PC-9 (cell line): ENCODE data around the gene SERPINA10. TPM values are rescaled to one million over a fixed set of nuclear protein-coding genes. Genes with fewer than 3 reads are reported as not detected.

ENCODE experiments used
- BruUV-seq: library from RNA; stranded (reverse); fragments of 400-500 nt; replicated peaks from 2 replicates; lab custom pipeline; 2021; lab: Mats Ljungman, UMichigan
- CTCF ChIA-PET: fragments of 300-600 bp; sonication (Branson Sonifier 250); formaldehyde crosslinking; loops from one replicate; lab custom pipeline; 2022; ENCODE audit warnings: antibody characterized with exemption; lab: Charles Lee
- POLR2A ChIA-PET: fragments of 300-600 bp; sonication (Branson Sonifier 250); formaldehyde crosslinking; loops from one replicate; lab custom pipeline; 2022; ENCODE audit warnings: antibody characterized with exemption; ENCODE audit not compliant: unreplicated experiment; lab: Charles Lee
- DNase-seq, 2 experiments: peaks; one replicate each; pipeline versions ENCODE4 v3.0.0 to v3.0.0-alpha.2; 2015 to 2022; ENCODE audit warnings: mixed read lengths in 1 of 2
- H2AFZ ChIP-seq: fragments of 200-600 bp; sonication (generic); 2 replicates; pipeline ENCODE4 v1.8.1; 2017; ENCODE audit warnings: antibody characterized with exemption
- H3F3A ChIP-seq: fragments of 200-600 bp; sonication (generic); 2 replicates; pipeline ENCODE4 v1.8.1; 2017; ENCODE audit warnings: antibody characterized with exemption, mild to moderate bottlenecking, low read depth; ENCODE audit not compliant: insufficient read depth
- H3K27ac ChIP-seq: fragments of 200-600 bp; sonication (generic); 2 replicates; pipeline ENCODE4 v1.6.1; 2016; ENCODE audit warnings: mixed run types
- H3K27me3 ChIP-seq: fragments of 200-600 bp; sonication (generic); 2 replicates; pipeline ENCODE4 v1.6.1; 2016; ENCODE audit warnings: low read depth, mixed run types; ENCODE audit not compliant: insufficient read depth
- H3K36me3 ChIP-seq: fragments of 200-600 bp; sonication (generic); 2 replicates; pipeline ENCODE4 v1.6.1; 2016; ENCODE audit warnings: low read depth, mixed run types
- H3K4me1 ChIP-seq: fragments of 200-600 bp; sonication (generic); replicated peaks from 2 replicates; pipeline ENCODE4 v1.6.1; 2016; ENCODE audit warnings: mixed run types; ENCODE audit not compliant: insufficient read depth
- H3K4me2 ChIP-seq: fragments of 200-600 bp; sonication (generic); 2 replicates; pipeline ENCODE4 v1.6.1; 2017; ENCODE audit warnings: mixed run types
- H3K4me3 ChIP-seq: fragments of 200-600 bp; sonication (generic); 2 replicates; pipeline ENCODE4 v1.6.1; 2016; ENCODE audit warnings: mixed run types
- H3K79me2 ChIP-seq: fragments of 200-600 bp; sonication (generic); 2 replicates; pipeline ENCODE4 v1.6.1; 2017; ENCODE audit warnings: low read depth, mixed run types
- H3K9me2 ChIP-seq: fragments of 200-600 bp; sonication (generic); 2 replicates; pipeline ENCODE4 v1.8.1; 2017; ENCODE audit warnings: mild to moderate bottlenecking; ENCODE audit not compliant: insufficient read depth
- H3K9me3 ChIP-seq: fragments of 200-600 bp; sonication (generic); 2 replicates; pipeline ENCODE4 v1.8.1; 2016; ENCODE audit warnings: low read depth; ENCODE audit not compliant: insufficient read depth
- H4K20me1 ChIP-seq: fragments of 200-600 bp; sonication (generic); 2 replicates; pipeline ENCODE4 v1.8.1; 2017; ENCODE audit not compliant: insufficient read depth
- CTCF ChIP-seq: fragments of 200-600 bp; sonication (generic); conservative IDR thresholded peaks from 2 replicates; pipeline ENCODE4 v1.6.1; 2017; ENCODE audit warnings: mixed run types, antibody characterized with exemption, mild to moderate bottlenecking, moderate library complexity
- EZH2 ChIP-seq: fragments of 200-600 bp; sonication (generic); IDR thresholded peaks from 2 replicates; pipeline ENCODE4 v1.8.0; 2017; ENCODE audit warnings: antibody characterized with exemption, low read depth
- intact Hi-C: fragments of 100-400 bp; cut with micrococcal nuclease; formaldehyde crosslinking; loops from one replicate; pipeline ENCODE4 v1.10.0; 2022; ENCODE audit not compliant: unreplicated experiment
- total RNA-seq: library from RNA; stranded (reverse); gene quantifications from 2 replicates; pipeline ENCODE4 v1.2.3, GENCODE V29; 2021

SERPINA10 gene
- total RNA-seq, 1 experiment from 2014 or later = not detected

DNA sequence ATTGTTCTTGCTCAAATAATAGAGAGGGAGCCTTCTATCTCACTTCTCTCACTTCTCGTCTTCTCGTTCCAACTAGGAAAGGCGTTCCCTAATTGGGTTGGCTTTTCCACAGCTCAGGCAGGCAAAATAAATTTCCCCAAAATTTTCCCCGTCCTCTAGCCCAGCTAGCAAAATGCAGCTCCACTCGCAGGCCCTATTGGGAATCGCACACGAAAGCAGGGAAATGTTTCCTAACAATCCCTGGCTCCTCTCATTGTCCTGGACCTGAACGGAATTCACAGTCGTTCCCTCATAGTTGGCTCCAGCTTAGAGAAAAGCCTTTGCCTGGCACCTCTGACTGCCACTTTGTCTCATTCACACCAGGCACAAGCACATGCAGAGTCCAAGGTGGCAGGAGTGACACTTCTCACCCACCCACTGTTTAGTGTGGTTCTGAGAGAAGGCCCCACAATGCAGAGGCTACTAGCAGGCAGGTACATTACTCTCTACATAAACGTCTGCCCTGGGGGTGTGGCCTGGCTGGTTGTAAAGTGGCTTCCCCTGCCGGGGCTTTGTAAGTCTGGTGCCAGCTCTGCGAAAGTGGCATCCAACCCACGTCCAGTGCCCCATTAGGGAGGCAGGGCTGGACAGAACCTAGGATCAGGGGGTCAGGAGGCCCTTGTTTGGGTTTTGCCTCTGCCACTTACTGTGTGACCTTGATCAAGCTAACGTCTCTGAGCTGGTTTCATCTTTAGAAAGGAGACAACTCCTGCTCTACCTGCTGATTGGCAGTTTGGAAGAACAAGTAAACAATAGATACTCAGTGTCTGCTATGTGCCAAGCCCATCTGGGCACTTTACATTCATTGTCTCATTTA, 4.2 kb downstream of the SERPINA10 start:
- no peaks in the 10 kb centered on the region for H4K20me1 ChIP-seq
- no peaks in the 10 kb centered on the region for H3K4me1 ChIP-seq
- H3K79me2 ChIP-seq = no peaks in the 10 kb centered on the region
- H3K27me3 ChIP-seq = peaks cover 36% of the 10 kb centered on the region
- H3F3A ChIP-seq = no peaks in the 10 kb centered on the region
- CTCF ChIA-PET = no interaction called here
- no peak overlapping the region for H3K4me3 ChIP-seq
- DNase-seq = no peak
- H2AFZ ChIP-seq = no peak overlapping the region
- intact Hi-C loops = no loop called here
- TF ChIP-seq CTCF = no peak
- TF ChIP-seq EZH2 = no peak
- H3K36me3 ChIP-seq = no peaks in the 10 kb centered on the region
- no peaks in the 10 kb centered on the region for H3K9me3 ChIP-seq
- H3K27ac ChIP-seq = no peak overlapping the region
- no peak overlapping the region for H3K4me2 ChIP-seq
- BruUV-seq = no TSS peak
- no peaks in the 10 kb centered on the region for H3K9me2 ChIP-seq
- POLR2A ChIA-PET = no interaction called here

GRCh38 chr14:94285158-94285557, 7.9 kb downstream of the SERPINA10 start:
- Histone ChIP-seq H3F3A (no peaks in the 10 kb centered on the region), H3K27me3 (0 out of 2 replicates have a peak, but pooled peaks cover 9% of the 10 kb centered on the region), H3K4me2 (no peak overlapping the region), H4K20me1 (no peaks in the 10 kb centered on the region), H3K9me2 (no peaks in the 10 kb centered on the region), H3K79me2 (no peaks in the 10 kb centered on the region), H3K36me3 (no peaks in the 10 kb centered on the region), H3K4me1 (no peaks in the 10 kb centered on the region), H3K9me3 (no peaks in the 10 kb centered on the region), H3K27ac (no peak overlapping the region), H2AFZ (no peak overlapping the region), H3K4me3 (no peak overlapping the region)
- intact Hi-C loops = no loop called here
- no peak for DNase-seq
- BruUV-seq = no TSS peak
- POLR2A ChIA-PET = no interaction called here
- CTCF ChIA-PET = no interaction called here
- TF ChIP-seq CTCF (no peak), EZH2 (no peak)

GRCh38 chr14:94284221-94284620, 8.8 kb downstream of the SERPINA10 start:
- Histone ChIP-seq H3K36me3 (no peaks in the 10 kb centered on the region), H3K4me3 (no peak overlapping the region), H3K79me2 (no peaks in the 10 kb centered on the region), H2AFZ (no peak overlapping the region), H3K9me2 (no peaks in the 10 kb centered on the region), H3K9me3 (no peaks in the 10 kb centered on the region), H3K4me2 (no peak overlapping the region), H3K27ac (no peak overlapping the region), H4K20me1 (no peaks in the 10 kb centered on the region), H3F3A (no peaks in the 10 kb centered on the region), H3K4me1 (no peaks in the 10 kb centered on the region), H3K27me3 (0 out of 2 replicates have a peak, but pooled peaks cover 5% of the 10 kb centered on the region)
- POLR2A ChIA-PET = no interaction called here
- BruUV-seq = no TSS peak
- DNase-seq = no peak
- no peak for TF ChIP-seq CTCF
- TF ChIP-seq EZH2 = no peak
- intact Hi-C loops = no loop called here
- CTCF ChIA-PET = no interaction called here
